Measurements from ENCODE around the gene ATP6V0A4.
"Not testable (repeated sequence)": the region's sequence is repeated elsewhere in the genome, so short reads cannot be mapped to it uniquely, and the experiment has no call there.

Gene ATP6V0A4

DNA sequence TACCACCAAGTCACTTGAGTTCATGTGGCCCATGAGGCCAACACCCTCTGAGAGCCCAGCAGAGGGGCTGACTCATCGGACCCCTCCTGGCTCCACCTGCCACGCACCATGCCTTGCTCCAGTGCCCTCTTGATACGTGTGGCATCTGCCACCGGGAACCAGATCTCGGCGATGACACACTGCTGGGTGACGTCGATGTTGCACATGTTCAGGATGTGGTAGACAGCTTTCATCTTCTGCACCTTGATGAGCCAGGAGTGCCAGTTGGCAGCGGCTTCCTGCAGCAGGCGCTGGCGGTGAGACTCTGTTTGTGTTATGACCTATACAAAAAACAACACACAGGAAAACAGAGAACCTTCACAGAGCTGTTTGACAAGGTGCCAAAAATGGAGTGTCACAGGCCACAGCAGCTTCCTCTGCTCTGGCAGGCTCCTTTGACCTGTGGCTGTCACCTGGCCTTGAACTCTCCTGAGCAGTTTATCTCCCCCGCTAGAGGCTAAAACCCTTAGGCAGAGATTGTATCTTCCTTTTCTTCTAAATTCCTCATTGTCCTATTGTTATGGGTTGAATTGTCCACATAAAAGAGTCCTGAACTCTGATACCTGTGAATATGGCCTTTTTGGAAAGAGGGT lies 45.4 kb downstream of the ATP6V0A4 start:
- DNase-seq (ENCODE audit: low read depth in 1 of 2, low spot score in 1 of 2), result peak; percentile 56 to 79

DNA sequence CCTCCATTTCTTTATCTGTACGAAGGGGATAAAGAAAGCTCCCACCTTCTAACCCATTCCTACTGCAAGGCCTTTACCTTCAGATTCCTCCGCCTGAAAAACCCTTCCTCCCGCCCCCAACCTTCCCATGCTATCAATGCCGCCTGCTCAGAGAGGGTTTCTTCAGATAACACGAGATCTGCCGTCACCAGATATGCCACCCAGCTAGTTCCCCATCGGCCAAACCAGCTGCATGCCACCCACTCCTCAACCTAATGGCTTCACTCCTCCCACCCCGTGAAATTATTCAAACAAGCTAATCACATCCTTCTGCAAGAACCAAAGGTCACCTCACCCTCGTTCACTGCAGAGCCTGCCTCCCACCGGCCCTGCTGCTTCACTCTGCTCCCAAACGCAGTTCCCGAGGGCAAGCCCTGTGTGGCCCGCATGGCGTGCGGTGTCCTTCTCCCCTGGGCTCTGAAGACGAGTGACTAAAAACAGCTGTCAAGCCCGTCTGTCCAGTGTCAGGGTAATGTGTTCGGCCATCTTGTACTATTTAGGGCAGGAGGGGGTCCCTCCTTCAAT lies 47.0 kb downstream of the ATP6V0A4 start:
- DNase-seq (ENCODE audit: low read depth in 1 of 2, low spot score in 1 of 2), result no peak

DNA sequence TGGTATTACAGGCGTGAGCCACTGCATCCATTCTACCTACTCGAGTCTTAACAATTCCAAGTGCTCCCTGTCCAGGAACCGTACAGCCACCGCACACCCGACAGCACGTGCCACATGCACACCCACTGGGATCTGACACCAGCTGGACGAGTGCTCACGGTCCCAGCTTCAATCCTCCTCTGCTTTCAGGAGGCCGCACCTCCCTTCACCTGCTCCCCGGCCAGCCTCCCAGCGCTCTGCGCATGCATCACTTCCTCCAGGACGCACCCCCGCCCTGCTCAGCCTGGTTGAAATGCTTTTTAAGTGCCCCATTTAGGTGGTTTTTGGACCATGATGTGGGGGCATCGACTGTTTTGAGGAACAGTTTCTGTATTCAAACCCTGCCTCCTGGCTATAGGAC lies 47.5 kb downstream of the ATP6V0A4 start:
- no peak for DNase-seq (ENCODE audit: low read depth in 1 of 2, low spot score in 1 of 2)

DNA sequence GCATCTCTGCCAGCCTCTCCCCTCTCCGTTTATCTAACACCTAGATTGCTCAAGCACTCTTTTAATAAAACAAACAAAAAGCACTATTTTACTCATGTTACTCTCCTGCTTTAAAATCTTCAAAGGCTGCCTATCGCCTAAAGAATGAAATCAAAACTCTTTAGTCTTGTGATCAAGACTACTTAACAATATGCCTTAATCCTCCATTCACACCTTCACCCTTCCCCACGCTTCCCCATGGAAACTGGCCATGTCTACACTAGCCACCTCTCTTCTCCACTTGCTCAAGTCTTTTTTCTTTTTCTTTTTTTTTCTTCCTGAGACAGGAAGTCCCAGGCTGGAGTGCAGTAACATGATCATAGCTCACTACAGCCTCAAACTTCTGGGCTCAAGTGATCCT lies 48.0 kb downstream of the ATP6V0A4 start:
- DNase-seq (ENCODE audit: low read depth in 1 of 2, low spot score in 1 of 2), result no peak

DNA sequence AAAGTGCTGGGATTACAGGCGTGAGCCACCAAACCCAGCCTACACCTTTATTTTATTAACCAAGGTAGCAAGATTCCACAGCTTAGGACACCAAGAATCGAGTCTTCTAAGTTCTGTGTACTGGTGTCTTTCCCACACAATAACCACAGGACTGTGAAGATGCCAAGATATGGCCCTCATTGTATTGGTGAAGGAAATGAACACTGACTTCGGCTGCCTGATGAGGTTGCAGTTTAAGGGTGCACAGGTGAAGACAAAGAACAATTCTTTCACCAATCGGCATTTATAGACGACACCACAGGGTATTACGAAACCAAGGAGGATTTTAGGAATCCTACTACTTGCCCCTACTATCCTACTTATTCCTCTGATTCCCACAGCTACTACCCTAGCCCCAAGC lies 49.3 kb downstream of the ATP6V0A4 start:
- DNase-seq (ENCODE audit: low read depth in 1 of 2, low spot score in 1 of 2), result no peak

DNA sequence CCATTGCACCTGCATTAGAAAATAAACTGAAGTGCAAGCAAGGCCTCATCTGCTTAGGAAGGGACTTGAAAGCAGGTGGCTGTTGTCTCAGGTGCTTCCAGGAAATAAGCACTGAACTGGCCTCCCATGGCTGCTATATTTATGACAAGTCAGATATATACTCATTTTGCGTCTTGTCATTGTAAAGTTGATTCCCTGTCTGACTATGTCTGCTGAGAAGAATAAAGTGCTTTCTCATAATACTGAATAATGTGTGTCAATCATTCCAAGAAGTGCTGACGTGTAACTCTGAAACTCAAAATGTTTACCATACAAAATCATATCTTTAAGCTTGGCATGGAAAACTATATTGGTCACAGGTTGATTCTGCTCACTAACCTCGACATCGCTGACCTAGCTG lies 51.9 kb downstream of the ATP6V0A4 start:
- no peak for DNase-seq (ENCODE audit: low read depth in 1 of 2, low spot score in 1 of 2)

DNA sequence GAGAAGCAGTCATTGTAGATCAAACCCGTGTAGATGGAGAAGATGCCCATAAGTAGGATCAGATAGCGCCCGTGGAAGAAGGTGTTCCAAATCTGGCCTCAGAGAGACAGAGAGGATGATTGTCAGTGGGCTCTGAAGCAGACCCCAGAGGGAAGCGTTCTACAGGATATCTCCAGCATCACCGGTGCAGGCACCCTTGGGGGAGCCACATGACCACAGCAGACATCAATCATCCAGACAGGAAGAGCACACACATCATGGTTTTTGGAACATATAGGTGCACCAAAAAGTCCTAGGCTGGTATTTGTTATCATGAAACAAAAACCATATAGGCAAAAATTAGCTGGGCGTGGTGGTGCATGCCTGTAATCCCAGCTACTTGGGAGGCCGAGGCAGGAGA lies 52.8 kb downstream of the ATP6V0A4 start:
- no peak for DNase-seq (ENCODE audit: low read depth in 1 of 2, low spot score in 1 of 2)

DNA sequence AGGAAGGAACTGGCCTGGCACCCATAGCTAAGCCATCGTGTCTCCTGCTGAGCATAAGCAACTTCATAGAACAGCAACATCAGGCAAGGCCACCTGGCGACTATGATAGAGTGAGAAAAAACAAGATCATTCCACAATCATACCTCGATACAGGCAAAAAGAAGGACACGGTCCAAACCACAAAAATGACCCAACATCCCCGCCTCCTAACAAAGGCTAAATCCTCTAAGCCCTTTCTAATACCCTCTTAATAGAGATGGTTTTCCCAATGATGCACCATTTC lies 56.6 kb downstream of the ATP6V0A4 start:
- no peak for DNase-seq (ENCODE audit: low read depth in 1 of 2, low spot score in 1 of 2)

DNA sequence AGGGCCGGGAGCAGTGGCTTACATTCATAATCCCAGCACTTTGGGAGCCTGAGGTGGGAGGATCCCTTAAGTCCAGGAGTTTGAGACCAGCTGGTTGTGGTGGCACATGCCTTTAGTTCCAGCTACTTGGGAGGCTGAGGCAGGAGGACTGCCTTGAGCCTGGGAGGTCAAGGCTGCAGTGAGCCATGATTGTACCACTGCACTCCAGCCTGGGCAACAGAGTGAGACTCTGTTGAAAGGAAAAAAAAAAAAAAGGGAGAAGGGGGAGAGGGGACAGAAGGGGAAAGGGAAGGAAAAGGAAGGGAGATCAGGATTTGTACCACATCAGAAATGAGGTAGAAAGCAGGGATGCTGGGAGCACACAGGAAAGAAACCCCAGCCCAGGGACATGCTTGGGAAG lies 58.1 kb downstream of the ATP6V0A4 start:
- no peak for DNase-seq (ENCODE audit: low read depth in 1 of 2, low spot score in 1 of 2)

DNA sequence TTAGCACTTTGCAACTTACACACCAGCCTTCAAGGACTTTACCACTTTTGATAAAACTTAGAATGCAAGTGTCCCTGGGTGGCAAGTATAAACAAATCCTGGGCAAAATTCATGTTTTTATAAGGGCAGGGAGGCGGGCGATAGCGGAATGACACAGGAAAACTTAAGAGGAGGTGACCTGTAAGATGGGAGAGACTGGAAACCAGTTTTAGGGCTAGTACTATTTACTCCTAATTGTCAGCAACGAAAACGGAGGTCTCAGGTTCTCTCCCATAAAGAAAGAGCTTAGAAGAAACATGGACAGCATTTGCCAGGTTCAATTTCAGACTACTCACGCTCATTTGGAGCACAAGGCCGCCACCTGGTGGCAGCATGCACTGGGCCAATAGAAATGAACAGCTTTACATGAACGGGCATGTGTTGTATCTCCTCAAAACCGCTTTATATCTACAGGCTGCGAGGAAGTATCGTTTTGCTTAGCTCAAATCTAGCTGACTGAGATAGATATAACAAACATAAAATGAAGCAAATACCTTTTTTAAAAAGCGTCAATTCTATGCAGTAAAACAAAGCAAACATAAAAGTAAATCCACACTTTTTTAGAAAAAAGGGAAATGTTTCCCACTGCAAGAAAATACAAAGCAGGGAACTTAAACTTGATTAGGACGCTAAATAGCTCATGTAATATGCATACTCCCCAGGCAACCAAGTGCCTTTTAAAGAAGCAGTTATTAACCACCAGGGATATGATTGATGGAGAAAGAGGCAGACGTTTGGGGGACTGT lies 59.3 kb downstream of the ATP6V0A4 start:
- DNase-seq (ENCODE audit: low read depth in 1 of 2, low spot score in 1 of 2), result peak; percentile 63 to 74

DNA sequence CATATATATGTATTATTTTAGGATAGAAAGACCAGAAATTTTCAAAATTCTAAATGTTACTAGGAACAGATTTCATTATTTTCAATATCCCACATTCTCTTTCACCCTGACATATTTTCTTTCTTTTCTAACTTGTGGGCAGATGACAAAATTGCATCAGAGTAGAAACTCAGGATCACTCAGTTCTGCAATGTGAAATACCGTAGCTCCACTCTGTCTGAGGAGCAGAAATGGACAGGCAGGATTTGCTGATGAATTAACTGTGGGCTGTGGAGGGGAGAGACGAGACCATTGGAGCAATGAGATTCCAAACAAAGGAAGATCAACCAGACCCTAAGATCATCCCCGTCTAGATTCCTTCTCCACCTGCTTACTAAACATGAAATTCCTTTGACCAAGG lies 59.9 kb downstream of the ATP6V0A4 start:
- no peak for DNase-seq (ENCODE audit: low read depth in 1 of 2, low spot score in 1 of 2)

DNA sequence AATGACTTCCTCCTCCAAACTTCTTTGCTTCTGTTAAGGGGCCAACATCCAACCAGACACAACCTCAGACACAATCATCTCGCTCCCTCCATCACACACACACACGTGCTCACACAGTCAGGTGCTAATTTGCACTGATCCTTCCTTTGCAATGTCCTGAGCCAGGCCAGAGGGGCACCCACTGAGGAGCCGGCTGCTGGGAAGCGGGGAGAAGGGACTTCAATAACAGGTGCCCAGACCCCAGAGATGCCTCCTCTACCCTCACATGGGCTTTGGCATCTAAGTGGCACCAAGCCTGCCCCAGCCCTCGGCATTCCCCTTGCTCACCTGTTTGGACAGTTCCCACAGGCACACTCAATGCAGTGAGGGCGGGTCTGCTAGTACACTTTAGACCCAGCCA lies 62.6 kb downstream of the ATP6V0A4 start:
- no peak for DNase-seq (ENCODE audit: low read depth in 1 of 2, low spot score in 1 of 2)

DNA sequence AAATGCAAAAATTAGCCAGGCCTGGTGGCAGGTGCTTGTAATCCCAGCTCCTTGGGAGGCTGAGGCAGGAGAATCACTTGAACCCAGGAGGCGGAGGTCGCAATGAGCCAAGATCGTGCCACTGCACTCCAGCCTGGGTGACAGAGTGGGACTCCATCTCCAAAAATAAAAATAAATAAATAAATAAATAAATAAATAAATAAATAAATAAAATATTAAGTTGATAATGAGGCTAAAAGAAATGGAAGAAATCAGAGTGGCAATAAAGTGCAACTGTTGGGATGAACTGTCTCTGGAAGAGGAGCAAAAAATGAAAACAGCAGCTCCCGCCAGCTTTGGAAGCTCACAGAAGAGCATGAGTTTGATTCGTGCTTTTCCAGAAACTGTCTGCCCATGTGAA lies 66.3 kb downstream of the ATP6V0A4 start:
- DNase-seq (ENCODE audit: low read depth in 1 of 2, low spot score in 1 of 2), result not testable (repeated sequence)

DNA sequence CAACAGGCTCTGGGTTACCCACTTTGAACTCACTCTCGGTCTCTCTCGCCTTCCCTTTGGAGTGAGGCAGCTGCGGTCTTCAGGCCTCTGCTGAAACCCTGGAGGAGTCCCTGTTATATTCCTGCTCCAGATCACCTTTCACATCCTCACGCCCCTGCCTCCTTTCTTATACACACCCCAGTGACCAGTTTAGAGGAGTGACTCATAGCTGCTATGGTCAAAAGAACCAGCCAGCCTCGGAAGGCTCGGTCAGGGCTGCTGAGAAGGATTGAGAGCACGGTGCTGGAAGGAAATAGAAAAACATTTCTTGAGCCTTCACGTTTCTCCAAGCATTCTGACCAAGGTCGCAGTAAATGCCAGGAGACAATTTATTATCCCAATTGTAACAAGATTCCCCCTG lies 68.6 kb downstream of the ATP6V0A4 start:
- DNase-seq (ENCODE audit: low read depth in 1 of 2, low spot score in 1 of 2), result no peak

DNA sequence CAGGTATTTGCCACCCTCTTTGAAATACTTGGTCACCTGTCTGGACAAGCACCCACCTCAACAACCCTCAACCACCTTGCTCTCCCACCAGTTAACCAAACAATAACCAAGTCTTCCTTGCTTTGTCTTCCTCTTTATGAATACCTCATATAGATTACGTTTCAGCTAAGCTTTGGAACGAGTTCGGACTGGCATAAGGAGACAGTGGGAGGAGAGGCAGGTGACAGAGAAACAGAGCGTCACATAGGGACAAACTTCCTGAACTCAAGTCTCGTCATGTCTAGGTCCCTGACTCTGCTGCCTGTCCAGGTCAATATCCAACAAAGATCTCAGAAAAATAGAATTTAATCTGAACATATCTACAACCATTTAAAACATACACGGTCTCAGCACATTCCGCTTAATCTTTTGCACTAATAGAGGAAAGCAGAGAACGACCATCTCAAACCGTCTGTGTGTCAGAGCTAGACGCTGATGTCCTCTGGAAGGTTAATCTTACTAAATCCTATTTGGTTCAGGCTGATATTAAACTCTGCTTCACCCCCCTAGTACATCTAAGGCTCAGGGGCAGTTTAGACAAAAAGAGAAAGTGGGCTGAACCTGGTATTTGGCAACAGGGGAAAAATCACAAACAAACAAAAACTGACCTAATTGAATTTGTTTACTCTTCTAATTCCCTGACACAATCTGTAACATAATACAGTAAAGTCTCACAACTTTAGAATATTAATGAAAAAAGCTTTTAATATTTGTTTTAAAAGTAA lies 70.5 kb downstream of the ATP6V0A4 start:
- no peak for DNase-seq (ENCODE audit: low read depth in 1 of 2, low spot score in 1 of 2)

DNA sequence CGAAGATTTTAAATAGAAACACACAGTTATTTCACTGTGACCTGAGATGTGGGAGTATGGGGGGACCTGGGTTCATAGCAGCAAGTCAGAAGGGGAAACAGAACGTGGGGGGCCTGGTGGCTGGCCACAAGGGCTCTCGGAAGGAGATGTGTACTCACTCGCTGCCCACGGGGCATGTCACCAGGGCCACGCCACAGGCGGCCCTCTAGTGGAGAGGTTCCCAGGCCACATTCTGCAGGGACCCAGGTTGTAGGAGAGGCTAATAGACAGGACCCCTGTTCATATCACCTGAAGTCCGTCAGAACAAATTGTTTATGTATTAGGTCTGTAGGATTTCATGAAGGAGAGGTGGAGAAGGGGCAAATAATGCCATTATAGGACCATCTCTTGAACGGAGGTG lies 71.7 kb downstream of the ATP6V0A4 start:
- no peak for DNase-seq (ENCODE audit: low read depth in 1 of 2, low spot score in 1 of 2)

DNA sequence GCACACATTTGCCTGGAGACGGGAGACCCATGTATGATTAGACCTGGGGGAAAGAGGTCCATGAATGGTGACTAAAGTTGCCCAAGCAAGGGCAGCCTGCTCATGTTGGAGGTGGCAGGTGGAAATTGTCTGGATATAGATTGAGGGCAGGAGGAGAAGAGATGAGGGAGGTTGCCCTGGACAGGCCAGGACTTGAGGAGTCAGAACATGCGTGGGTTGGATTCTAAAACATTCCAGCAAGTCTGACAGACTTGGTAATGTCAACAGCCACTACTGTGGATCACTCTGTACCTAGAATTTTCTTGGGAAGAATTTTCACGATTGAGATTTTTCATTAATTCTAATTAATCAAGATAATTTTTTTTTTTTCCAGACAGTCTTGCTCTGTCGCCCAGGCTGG lies 77.7 kb downstream of the ATP6V0A4 start:
- no peak for DNase-seq (ENCODE audit: low read depth in 1 of 2, low spot score in 1 of 2)

DNA sequence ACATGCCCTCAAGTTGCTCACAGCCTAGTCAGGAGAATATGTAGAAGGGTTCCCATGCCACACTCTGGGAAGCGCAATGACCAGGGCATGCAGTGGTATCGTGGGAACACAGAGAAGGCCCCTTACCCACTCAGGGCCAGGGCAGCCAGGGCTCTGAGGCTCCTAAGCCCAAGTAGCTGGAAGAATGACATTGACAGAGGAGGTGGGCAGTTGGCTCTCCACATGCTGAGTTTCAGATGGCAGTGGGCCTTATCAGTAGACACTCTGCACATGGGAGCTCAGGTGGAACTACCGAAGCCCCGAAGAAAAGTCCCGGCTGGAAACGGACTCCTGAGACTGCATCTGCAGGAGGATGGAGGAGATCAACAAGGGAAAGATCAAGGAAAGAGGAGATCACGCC lies 81.1 kb downstream of the ATP6V0A4 start:
- no peak for DNase-seq (ENCODE audit: low read depth in 1 of 2, low spot score in 1 of 2)

DNA sequence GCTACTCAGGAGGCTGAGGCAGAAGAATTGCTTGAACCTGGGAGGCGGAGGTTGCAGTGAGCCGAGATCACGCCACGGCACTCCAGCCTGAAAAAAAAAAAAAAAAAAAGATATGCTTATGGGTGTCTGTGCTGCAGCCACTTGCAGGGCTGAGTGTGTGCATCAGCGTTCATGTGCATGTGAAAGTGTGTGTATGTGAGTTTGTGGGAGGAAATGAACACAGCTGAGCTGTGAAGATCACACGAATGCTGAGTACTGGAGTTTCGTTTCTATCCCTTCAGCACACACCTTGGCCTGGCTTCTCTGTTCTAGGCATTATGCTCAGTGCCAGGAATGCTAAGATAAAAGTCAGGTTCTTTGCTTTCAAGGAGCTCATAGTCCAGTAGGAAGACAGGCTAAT lies 84.8 kb downstream of the ATP6V0A4 start:
- DNase-seq (ENCODE audit: low read depth in 1 of 2, low spot score in 1 of 2), result no peak

DNA sequence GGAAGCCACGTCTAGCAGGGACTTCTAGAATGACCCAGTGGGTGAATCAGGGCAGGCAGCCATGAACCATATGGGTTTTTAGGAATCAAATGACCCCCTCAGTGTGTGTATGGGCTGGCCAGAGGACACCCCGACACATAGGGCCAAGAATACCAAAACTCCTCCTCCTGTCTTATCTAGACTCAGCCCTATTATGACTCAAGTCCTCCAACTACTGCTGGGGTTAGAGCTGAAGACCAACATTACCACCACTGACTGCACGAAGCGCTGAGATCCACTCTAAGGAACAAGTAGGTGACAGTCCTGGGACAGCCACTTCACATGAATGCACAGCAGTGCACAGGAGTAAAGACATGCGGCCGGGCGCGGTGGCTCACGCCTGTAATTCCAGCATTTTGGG lies 85.3 kb downstream of the ATP6V0A4 start:
- no peak for DNase-seq (ENCODE audit: low read depth in 1 of 2, low spot score in 1 of 2)

DNA sequence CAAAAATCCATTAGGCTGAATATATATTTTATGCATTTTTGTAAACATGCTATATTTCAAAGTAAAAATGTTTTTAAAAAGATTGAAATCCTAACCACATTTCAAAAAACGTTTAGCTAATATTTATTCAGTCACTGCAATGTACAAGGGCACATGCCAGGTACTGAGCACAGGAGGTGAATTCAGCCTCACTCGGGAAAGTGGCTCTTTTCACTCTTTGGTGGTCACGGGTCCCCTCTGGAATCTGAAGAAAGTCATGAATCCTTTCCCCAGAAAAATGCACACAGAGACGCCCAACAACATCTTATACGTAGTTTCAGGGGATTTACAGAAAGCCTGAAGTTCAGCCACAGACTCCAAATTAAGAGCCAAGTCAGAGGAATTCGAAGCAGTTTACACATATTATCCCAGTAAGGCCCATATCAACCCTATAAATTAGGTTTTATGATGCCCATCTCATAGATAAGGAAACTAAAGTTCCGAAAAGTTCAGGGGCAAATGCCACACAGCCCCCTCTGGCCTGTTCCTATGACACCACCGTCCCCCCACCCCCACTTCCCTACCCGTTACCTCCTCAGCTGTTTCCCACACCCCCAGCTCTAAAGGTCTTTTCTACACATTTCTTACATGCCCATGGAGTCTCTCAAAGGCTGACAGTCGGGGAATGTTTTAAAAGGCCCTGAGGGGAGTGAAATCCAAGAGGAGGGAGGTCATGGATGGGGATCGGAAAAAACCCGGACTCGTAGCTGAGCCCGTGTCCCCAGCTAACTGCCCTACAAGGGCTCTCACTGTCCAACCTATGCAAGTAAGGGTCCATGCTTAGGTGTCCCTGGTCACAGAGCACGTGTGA lies 87.2 kb downstream of the ATP6V0A4 start:
- DNase-seq (ENCODE audit: low read depth in 1 of 2, low spot score in 1 of 2), result no peak

Measured in activated CD4-positive, alpha-beta T cell treated with anti-CD3 and anti-CD28 coated beads, Interleukin-2, amount 50 U/mL, for 24 hours (primary cell).